ENCODE results near the gene KCNAB1. TPM values are rescaled to one million over a fixed set of nuclear protein-coding genes. Genes with fewer than 3 reads are reported as not detected.

Gene KCNAB1
- total RNA-seq, 1 donor from 2014 or later = not detected

DNA sequence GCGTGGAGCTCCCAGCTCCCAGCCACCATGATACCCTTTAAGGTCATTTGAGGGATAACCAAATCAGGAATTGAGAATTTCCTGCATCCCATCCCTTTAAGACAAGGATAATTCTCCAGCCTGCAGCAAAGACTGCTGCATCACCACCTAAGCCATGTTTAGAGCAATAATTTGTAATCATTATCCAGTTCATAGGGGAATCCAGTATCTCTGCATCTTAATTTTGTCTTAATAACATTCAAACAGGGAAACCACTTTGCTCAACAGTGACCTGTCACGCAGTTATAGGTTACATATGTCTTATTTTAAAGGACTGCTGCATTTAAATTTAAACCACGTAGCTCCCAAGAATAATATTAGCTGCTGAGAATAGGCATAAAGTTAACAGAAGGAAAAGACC, 246.2 kb downstream of the KCNAB1 start:
- no peak for DNase-seq (ENCODE audit: low read depth)

DNA sequence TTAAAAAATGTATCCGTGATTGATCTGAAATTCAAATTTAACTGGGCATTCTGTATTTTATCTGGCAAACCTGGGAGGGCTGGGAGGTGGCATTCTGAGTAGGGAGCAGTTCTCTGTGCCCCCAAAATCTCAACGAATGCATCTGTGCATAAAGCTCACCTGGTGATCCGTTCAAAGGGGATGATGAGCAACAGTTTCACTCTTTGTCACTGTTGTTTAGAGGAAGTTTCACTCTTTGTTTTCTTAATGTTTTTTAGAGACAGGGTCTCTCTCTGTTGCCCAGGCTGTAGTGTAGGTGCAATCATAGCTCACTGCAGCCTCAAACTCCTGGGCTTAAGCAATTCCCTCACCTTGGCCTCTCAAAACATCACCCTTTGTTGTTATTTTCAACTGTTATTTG, 247.8 kb downstream of the KCNAB1 start:
- DNase-seq (ENCODE audit: low read depth) = no peak

DNA sequence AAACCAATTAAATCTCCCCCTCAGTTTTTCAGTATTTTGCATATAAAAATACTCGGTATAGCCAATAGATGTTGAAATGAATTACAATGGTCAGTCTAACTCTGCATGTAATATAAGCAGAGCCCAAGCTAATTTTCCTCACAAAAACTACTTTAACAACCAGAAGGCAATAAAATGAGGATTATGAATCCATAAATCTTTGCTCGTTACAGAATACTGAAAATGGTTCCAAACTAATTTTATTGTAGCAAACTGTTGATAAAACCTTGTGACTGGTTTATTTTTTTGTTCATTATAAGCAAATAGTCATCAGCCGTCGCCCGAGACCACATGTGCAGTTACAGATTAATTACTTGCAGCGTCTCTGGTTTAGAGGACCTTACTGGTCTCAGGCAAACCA, 251.3 kb downstream of the KCNAB1 start:
- DNase-seq (ENCODE audit: low read depth) = no peak

DNA sequence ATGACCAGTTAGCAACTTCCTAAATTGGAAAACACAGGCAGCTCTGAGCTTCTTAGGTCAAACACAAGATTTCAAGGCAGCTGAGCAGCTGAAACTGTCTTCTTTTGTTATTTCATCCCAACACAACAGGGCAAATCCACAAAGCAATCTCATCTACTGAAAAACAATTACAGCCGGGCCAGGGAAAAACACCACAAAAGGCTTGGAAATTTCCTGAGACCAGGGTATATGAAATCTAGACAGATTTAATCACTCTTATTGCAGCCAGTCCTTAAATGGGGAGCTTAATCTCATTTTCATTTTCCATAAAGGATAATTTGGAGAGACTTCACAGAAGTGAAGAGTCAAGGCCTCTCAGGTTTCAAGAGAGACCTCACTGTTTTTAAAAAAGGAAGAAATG, 252.7 kb downstream of the KCNAB1 start:
- no peak for DNase-seq (ENCODE audit: low read depth)

DNA sequence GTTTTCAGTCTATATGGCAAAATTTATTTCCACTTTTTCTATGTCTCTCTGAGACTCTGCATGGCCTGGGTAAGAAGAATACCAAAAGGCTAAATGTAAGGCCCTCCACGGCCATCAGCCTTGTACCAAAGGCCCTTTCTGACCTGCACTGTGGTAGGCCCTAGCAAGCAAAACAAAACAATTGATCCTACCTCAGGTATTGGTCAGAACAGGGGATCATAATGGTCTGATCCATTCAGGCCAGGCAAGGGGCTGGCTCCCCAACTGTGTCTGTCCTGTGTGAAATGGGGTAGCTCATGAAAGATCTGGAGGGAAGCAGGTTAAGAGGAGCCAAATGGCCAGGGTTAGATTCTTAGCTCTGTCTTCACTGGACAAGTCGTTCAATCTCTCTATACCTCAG, 253.3 kb downstream of the KCNAB1 start:
- no peak for DNase-seq (ENCODE audit: low read depth)

DNA sequence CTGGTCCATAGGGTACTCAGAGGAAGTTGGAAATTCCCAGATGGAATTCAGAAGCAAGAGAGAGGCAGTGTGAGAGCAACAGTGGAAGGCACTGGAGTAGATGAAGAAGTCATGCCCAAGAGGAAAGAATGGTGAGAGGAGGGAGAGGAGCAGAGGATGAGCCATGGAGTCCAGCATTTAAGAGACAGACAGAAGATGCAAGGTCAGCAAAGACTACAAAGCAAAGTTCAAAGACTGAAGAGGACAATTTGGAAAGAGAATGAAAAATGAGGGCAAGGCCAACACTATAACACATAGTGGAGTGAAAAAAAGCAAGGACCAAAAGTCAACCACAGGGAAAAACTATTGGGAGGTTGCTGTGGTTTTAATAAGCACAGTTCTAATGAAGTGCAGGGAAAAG, 255.8 kb downstream of the KCNAB1 start:
- DNase-seq (ENCODE audit: low read depth) = no peak

DNA sequence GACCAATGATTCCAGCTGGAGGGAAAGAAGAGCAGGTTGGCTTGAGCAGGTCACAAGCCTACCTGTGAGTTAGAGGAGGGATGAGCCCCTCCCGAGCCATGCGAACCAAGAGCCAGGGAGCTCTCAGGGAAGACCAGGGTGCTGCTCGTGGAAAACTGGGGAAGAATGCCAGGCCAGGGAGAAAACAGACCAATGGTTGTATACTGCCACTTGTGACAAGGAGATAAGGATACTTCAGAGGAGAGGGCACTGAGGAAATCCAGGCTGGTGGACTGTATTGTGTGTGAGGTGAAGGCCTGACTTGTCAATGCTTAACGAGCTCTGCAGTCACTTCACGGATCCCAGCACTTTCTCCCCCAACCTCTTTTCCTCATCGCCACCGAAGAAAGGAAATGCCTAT, 256.9 kb downstream of the KCNAB1 start:
- DNase-seq (ENCODE audit: low read depth) = no peak

DNA sequence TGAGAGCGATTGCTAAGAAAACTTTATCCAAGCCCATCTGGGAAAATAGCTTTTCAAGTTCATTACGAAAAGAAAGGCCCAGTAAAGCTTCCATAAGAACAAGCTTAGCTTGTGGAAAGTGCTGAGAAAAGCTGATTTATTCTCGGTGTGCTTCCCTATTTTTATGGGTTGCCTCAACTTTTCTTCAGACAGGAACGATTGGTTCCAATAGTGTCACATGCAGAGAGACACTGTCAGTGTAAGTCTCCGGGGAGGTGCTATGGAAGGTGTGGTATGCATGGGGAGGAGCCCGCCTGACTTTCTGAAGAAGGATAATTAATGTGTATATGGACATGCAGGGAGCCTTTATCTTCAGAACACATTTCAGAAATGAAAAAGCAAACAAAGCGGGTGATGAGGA, 257.3 kb downstream of the KCNAB1 start:
- no peak for DNase-seq (ENCODE audit: low read depth)

DNA sequence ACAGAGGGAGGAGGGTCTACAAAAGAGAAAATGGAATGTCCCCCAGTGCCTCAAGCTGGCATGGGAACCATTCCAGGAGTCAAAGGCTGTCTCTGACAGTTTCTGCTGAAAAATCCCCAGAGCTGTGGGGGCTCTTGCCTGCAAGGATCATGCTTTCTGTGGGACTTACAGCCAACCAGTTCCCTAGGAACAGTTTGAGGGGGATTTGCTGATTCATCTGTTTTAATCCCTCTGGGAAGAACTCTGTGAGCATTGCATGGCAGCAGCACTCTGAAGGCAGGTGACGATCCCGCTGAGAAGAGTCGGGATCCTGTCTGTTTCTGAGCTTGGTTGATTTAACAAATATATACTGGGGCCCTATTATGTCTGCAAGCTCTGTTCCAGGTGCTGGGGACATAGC, 258.5 kb downstream of the KCNAB1 start:
- DNase-seq (ENCODE audit: low read depth) = no peak

DNA sequence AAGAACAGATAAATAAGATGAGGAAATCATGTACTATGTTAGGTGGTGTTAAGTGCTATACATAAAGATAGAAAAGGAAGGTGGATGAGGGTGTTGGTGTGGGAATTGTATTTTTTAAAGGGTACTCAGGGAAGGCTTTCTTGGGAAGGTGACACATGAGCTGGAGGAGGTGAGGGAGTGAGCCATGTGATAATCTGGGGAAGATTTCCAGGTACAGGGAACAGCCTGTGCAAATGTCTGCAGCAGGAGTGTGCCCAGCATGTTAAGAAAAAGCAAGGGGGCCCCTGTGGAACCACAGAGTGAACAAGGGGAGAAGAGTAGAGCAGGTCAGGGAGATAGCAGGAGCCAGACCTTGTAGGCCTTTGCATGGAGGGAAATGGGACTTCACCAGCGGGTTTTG, 258.9 kb downstream of the KCNAB1 start:
- no peak for DNase-seq (ENCODE audit: low read depth)

DNA sequence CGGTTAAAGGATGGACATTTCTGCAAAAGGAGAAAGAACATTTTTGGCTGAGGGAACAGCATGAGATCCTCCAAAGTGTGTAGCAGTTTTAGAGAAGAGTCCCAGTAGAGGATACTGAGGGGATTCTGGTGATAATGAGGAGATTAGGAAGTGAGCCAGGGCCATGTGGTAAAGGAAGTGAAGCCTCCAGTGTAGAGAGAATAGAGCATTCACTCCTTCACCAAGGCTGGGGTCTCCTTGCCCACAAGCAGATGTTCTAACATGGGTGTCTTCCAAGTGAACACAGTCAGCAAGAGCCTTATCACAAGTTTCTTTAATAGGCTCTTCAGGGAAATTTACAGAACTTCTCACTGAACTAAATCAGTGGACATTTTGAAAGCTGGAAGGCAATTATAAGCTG, 260.9 kb downstream of the KCNAB1 start:
- DNase-seq (ENCODE audit: low read depth) = no peak

DNA sequence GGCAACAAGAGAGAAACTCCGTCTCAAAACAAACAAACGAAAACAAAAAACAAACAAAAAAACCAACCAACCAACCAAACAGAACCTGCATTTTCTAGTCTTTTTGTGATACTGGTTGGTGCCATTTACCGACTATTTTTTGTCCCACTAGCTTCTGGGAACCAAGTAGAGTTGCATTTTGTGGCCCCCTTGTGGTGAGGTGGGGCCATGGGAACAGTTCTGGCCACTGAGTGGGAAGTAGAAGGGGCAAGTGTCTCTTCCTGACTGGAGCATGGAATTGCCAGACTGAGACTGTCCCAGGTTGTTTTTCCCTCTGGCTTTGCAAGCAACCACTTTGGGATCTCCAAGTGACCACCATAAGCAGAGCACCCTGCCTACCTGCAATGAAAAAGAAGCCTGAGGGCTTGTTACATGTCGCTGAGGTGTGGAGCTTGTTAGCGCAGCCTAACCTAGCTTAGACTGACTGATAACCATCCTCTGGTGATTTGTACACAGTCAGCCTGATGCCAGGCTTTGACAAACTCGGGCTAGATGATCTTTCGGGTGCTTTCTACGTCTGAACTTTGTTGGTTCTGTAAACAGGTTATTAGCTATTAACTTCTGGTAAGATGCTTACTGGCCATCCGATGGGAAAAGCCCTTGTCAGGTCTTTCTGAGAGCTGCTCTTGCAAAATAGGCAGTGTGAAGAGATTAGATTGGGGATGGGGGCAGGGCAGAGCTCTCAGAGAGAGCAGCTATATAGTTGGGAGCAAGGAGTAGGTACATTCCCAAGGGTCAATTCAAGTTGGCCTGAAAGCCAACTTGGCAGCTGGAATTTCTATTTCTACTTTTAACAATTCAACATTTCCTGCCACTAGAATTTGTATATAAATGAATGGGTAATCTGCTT, 262.3 kb downstream of the KCNAB1 start:
- peak; percentile 25 for DNase-seq (ENCODE audit: low read depth)

DNA sequence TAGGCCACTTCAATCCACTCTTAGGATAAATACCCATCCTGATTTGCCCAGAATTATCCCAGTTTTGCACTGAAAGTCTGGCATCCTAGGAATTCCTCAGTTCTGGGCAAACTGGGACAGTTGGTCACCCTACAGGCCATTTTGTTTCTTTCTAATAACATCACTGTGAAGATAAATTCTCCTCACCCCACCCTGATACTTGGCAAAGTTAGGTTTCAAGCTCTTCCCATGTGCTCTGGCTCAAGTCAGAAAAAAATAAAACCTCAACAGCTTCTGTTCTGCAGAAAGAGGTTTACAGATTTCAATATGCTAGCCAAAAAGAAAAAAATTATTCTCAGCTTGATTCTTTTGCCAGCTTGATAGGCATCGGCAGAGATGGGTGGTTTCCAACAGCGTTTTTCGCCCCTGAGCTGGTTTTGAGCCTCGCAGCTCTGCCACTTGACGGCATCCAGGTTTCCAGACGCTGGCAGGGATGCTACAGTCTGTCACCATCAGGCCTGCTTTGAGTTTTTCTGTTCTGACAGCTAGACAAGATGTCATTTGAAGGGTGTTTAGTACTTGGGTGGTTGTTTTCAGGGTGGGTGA, 263.2 kb downstream of the KCNAB1 start:
- no peak for DNase-seq (ENCODE audit: low read depth)

DNA sequence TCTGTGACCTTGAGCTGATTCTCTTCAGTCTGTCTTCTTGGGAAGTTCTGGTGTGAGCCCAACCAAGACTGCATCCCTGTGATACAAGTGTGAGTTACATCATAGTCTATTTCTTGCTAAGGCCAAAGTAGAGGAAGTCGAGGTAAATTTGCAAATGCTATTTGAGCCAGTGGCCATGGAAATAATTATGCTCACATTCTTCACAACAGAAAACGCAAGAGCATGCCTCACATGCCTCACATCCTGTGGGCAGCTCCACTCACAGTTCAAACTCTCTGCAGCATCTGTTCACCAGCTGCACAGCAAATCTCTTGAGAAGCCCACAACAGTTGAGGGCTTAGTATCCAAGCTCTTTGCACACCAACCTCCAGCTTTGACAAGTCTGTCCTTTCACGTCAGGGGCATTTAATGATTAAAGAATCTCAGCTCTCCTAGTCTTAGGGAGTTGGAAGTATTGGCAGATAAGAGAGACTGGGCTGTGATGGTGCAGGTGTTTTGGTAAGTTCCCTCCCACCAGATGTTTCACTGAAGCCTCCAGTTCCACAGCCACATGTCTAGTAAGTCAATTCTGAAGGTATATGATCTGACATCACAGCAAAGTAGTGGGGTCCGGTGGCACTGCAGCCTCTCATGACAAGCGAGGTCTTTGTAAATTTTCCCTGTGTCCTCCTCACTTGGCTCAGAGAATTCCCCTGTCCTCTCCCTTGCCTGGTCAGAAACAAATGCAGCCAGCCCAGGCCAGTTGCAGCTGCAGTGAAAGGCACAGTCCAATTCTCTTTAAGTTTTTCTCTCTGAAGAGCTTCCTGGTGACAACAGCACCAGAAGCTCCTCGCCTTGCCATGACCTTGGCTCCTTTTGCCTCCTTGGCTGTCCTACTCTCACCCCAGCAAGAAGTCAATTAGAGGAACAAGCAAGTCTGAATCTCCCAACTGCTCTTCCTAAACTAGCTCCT, 268.4 kb downstream of the KCNAB1 start:
- DNase-seq (ENCODE audit: low read depth) = peak; percentile 6

DNA sequence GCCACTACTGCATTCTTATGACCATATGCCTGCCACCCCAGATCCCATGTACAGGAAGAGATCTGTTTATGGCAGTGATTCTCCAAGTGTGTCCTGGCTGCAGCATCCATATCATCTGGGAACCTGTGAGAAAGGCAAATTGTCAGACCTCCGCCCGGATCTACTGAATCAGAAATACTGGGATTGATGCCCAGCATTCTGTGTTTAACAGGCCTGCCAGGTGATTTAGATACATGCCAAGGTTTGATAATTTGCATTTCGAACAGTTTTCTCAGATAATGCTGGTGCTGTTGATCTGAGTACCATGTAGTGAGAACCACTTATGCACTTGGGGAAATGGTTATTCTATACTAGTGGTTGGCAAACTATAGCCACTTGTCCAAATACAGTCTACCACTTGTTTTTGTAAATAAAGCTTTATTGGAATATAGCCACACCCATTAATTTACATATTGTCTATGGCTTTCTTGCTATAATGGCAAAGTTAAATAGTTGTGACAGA, 269.1 kb downstream of the KCNAB1 start:
- no peak for DNase-seq (ENCODE audit: low read depth)

DNA sequence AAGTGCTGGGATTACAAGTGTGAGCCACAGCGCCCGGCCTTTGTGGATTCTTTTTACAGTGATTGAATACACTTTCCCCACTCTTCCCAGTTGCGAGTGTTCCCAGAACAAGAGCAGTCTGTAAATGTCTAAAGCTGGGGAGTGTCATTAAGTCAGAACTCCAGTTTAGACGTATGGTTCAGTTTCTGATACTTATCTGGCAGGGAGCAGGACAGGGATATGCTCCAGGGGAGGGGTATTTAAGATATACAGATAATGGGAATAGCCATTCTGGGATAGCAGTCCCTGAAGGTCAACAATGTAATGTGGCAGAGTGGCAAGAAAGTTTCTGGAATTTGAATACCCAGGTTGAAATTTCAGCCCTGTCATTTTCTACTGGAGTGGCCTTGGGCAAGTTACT, 270.5 kb downstream of the KCNAB1 start:
- DNase-seq (ENCODE audit: low read depth) = no peak

DNA sequence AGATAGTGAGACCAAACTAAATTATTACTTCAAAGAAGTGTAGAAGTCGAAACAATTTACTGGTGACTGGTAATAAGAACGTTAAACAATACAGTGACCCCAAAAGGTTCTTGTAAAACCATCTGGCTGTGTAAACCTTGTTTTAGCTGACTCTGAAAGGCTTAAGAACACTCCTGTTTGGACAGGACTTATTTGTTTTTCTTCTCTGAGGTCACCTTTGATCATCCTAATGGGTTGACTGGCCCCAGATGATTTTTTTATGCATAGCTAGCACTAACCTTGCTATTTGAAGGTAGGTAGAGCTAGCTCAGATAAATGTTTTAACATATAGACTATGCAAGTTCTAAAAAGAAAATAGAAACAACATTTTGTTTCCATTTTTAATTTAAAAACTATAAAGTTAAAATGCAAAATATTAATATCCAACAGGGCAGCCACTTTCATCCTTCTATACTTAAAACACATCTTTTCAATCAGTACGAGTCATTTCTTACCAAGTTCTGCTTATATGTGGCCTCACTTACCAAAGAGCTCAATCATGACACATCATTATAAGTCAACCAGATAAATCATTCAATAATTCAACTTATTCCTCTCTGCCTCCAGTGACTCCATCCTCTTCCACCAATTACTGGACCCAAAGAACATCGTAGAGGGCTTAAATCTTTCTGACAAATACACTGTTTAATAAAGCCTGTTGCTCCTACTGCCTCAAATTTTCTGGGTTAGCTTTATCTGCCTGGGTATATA, 275.8 kb downstream of the KCNAB1 start:
- DNase-seq (ENCODE audit: low read depth) = no peak

DNA sequence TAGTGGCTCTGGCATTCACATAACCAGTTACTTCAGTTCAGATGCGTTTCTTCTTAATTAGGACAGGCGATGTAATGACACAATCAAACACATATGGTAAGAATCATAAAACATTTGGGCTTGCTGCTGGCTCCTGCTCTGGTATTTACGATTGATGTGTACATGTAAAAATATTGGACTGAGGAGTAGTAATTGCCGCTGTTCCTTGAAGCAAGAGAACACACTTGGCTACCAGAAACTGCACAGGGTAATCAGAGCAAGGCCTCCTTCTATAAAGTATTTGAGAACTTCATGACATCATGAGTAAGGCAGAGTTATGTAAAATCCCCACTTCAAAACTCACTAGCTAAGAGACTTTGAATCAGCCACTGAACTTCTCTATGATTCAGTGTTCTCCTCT, 276.5 kb downstream of the KCNAB1 start:
- DNase-seq (ENCODE audit: low read depth) = no peak

DNA sequence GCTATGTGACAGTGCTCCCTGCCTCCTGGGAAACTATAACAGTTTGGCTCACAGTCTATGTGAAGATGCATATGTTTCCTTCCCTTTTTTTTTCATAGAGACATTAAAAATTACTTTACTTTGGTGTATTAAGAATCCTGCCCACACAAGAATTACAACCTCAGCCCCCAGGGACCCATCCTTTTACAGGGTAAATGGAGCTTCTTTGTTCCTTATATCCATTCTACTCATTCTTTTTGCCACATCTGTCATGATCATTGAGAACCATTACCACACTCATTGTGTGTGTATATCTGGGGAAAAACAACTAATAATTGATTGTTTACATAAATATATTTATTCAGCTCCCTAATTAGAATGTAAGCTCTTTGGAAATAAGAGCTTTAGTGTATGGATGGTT, 277.2 kb downstream of the KCNAB1 start:
- no peak for DNase-seq (ENCODE audit: low read depth)

DNA sequence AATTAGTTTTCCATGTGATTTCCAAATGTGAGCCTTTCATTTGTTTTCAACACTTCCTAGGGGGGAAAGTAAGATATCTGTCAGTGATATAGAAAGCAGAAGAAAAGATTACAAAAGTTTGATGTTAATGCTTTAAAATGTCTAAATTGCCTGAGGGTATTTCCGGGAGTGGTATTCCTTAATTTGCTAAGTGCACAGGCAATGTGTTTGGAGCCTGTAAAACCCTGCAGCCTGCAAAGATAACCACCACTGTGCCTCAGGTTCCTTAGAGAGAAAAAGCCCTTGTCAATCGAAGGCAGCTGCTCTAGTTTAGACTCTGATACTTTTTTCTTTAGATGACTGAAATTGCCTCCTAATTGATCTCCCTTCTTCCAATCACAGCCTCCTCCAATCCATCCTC, 279.7 kb downstream of the KCNAB1 start:
- DNase-seq (ENCODE audit: low read depth) = no peak

DNA sequence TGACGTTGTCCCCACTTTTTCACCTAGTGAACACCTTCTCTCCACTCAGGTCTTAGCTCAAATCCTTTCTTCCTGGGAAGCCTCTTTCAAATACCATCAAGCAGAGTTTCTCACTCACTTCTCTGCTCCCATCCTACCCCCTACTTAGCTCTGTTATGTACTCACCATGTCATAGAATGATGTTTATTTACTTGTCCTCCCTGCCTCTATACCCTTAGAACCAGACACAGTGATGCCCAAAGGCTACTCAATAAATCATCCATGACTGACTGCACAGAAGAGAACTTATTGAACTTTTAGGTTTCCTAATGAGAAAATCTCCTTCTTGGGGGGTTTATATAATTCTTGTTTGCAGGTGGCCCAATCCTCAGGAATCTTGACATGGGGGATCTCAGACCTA, 280.4 kb downstream of the KCNAB1 start:
- no peak for DNase-seq (ENCODE audit: low read depth)

DNA sequence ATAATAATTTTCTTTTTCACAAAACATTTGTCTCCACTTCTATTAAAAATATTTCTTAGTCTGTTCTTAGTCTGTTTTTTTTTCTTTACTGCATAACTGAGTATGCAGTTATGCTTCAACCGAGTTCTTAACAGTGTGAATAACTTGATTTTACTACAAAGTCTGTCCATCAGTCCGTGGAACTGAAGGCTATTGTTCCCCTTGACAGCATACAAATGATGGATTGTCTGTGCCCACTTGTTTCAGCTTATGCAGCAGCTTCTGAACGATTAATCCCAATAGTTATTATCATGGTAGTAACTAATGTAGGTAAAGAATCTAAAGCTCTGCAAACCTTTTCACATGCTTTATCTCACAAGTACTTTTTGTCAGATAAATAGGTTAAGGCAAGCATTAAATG, 283.8 kb downstream of the KCNAB1 start:
- DNase-seq (ENCODE audit: low read depth) = no peak

Measured in renal cortical epithelial cell (primary cell).